A549 (cell line): ENCODE results near the gene CD55. TPM values are rescaled to one million over a fixed set of nuclear protein-coding genes. Genes with fewer than 3 reads are reported as not detected.
A peak's percentile ranks its signal among the peaks of the same experiment; 100 is the strongest.

ENCODE experiments used
- ATAC-seq, 2 experiments: fragments of 200-7000 bp in 1 of 2; fragments of >200 bp in 1 of 2; cut with Nextera tagmentation in 1 of 2; cut with Tn5 transposase in 1 of 2; 3 replicates each; pipeline versions ENCODE4 v1.8.0 to v1.9.1; 2018 to 2020; ENCODE audit warnings: mild to moderate bottlenecking in 1 of 2, moderate library complexity in 1 of 2
- CTCF ChIA-PET: fragments of 300-600 bp; sonication (Branson Sonifier 250); formaldehyde crosslinking; extraction: SDS; loops from one replicate; lab custom pipeline; 2021; ENCODE audit warnings: antibody characterized with exemption, inconsistent platforms; lab: Yijun Ruan, JAX
- POLR2A ChIA-PET: fragments of 350-600 bp; formaldehyde crosslinking; extraction: SDS; loops from one replicate; lab custom pipeline; 2021; ENCODE audit warnings: antibody characterized with exemption, inconsistent platforms; lab: Yijun Ruan, JAX
- DNase-seq, 2 experiments: peaks; one replicate each; pipeline versions ENCODE4 v3.0.0 to v3.0.0-alpha.2; 2011 to 2016; ENCODE audit warnings: low read depth in 1 of 2, low spot score in 1 of 2
- FAIRE-seq: peaks from 2 replicates; lab custom pipeline; 2011; peaks lifted over from hg19 to GRCh38; lab: Jason Lieb, UNC
- H3K27ac ChIP-seq, 2 experiments: fragments of >200 bp; sonication (Bioruptor Twin); formaldehyde crosslinking; 3 replicates each; pipeline ENCODE4 v1.5.1; 2016 to 2017
- H3K4me1 ChIP-seq: fragments of >200 bp; sonication (Bioruptor Twin); formaldehyde crosslinking; 3 replicates; pipeline ENCODE4 v1.6.1; 2016
- H3K4me2 ChIP-seq: fragments of >200 bp; sonication (Bioruptor Twin); formaldehyde crosslinking; 3 replicates; pipeline ENCODE4 v1.6.1; 2016
- H3K4me3 ChIP-seq: fragments of >200 bp; sonication (Bioruptor Twin); formaldehyde crosslinking; 3 replicates; pipeline ENCODE4 v1.5.1; 2016
- H3K9me3 ChIP-seq: fragments of >200 bp; sonication (Bioruptor Twin); formaldehyde crosslinking; 3 replicates; pipeline ENCODE4 v1.6.1; 2016
- ATOH8 ChIP-seq: fragments of 250-450 bp; sonication (Bioruptor Pico); IDR thresholded peaks from 2 replicates; pipeline ENCODE4 v1.5.0; 2020; ENCODE audit warnings: low read depth, mild to moderate bottlenecking, moderate library complexity
- CBX8 ChIP-seq: fragments of 200-600 bp; sonication (generic); IDR thresholded peaks from 2 replicates; pipeline ENCODE4 v1.6.1; 2016
- CHD2 ChIP-seq: fragments of 150-350 bp; IDR thresholded peaks from 2 replicates; pipeline ENCODE4 v1.6.1; 2014; ENCODE audit warnings: low read length; ENCODE audit not compliant: partially characterized antibody
- CHD4 ChIP-seq: fragments of 200-600 bp; sonication (generic); IDR thresholded peaks from 2 replicates; pipeline ENCODE4 v1.6.1; 2016; ENCODE audit warnings: antibody characterized with exemption, mild to moderate bottlenecking, borderline replicate concordance
- EP300 ChIP-seq, 2 experiments: fragments of >200 bp; sonication (Bioruptor Twin); formaldehyde crosslinking; IDR thresholded peaks; 2 replicates in 1 of 2; 3 replicates in 1 of 2; pipeline ENCODE4 v1.6.1; 2016 to 2017
- ESRRA ChIP-seq: fragments of 150-350 bp; IDR thresholded peaks from 2 replicates; pipeline ENCODE4 v1.6.1; 2014; ENCODE audit warnings: mild to moderate bottlenecking, low read length, borderline replicate concordance
- FOSL2 ChIP-seq, 2 experiments: fragments of 450-650 bp in 1 of 2; fragments of >200 bp in 1 of 2; sonication (Bioruptor Twin) in 1 of 2; formaldehyde crosslinking; IDR thresholded peaks; 2 replicates each; pipeline versions ENCODE4 v1.5.0 to v1.6.1; 2016 to 2020; ENCODE audit warnings: mild to moderate bottlenecking in 1 of 2, moderate library complexity in 1 of 2
- GATA3 ChIP-seq: IDR thresholded peaks from 2 replicates; pipeline ENCODE4 v1.6.1; 2012; ENCODE audit warnings: borderline replicate concordance
- HDAC2 ChIP-seq: fragments of 200-600 bp; sonication (generic); IDR thresholded peaks from 2 replicates; pipeline ENCODE4 v1.6.1; 2016
- HEYL ChIP-seq: fragments of 250-450 bp; sonication (Bioruptor Pico); IDR thresholded peaks from 2 replicates; pipeline ENCODE4 v1.8.0; 2021; ENCODE audit warnings: mild to moderate bottlenecking, moderate library complexity
- HOXA7 ChIP-seq: fragments of 250-450 bp; sonication (Bioruptor Pico); IDR thresholded peaks from 2 replicates; pipeline ENCODE4 v1.5.0; 2020; ENCODE audit warnings: mild to moderate bottlenecking, moderate library complexity
- HOXB13 ChIP-seq: fragments of 250-450 bp; sonication (Bioruptor Pico); IDR thresholded peaks from 2 replicates; pipeline ENCODE4 v1.5.0; 2020; ENCODE audit warnings: low read depth, mild to moderate bottlenecking, moderate library complexity
- JUNB ChIP-seq: fragments of >200 bp; sonication (Bioruptor Twin); formaldehyde crosslinking; IDR thresholded peaks from 2 replicates; pipeline ENCODE4 v1.6.1; 2016
- KDM1A ChIP-seq: fragments of 200-600 bp; sonication (generic); IDR thresholded peaks from 2 replicates; pipeline ENCODE4 v1.6.1; 2016; ENCODE audit warnings: low read depth, mild to moderate bottlenecking
- MAFK ChIP-seq: fragments of 450-650 bp; IDR thresholded peaks from 2 replicates; pipeline ENCODE4 v1.6.1; 2014; ENCODE audit not compliant: partially characterized antibody
- MAX ChIP-seq: IDR thresholded peaks from 2 replicates; pipeline ENCODE4 v1.6.1; 2012
- MAZ ChIP-seq: fragments of 150-350 bp; IDR thresholded peaks from 2 replicates; pipeline ENCODE4 v1.6.1; 2014; ENCODE audit warnings: antibody characterized with exemption, low read depth, low read length, borderline replicate concordance
- MYC ChIP-seq: IDR thresholded peaks from 2 replicates; pipeline ENCODE4 v1.6.1; 2012; ENCODE audit warnings: mild to moderate bottlenecking, inconsistent platforms, low read length, improper control_type of control experiment, borderline replicate concordance
- NFE2L2 ChIP-seq: fragments of 150-350 bp; conservative IDR thresholded peaks from 2 replicates; pipeline ENCODE4 v1.6.1; 2014; ENCODE audit warnings: low read length
- PBX3 ChIP-seq: IDR thresholded peaks from 2 replicates; pipeline ENCODE4 v1.6.1; 2012
- POLR2A ChIP-seq: IDR thresholded peaks from 2 replicates; pipeline ENCODE4 v1.6.1; 2012; ENCODE audit warnings: mild to moderate bottlenecking, low read length
- RARB ChIP-seq: fragments of 250-450 bp; sonication (Bioruptor Pico); IDR thresholded peaks from 2 replicates; pipeline ENCODE4 v1.8.0; 2021; ENCODE audit warnings: mild to moderate bottlenecking, moderate library complexity
- RCOR1 ChIP-seq: fragments of 150-350 bp; IDR thresholded peaks from 2 replicates; pipeline ENCODE4 v1.6.1; 2014; ENCODE audit warnings: antibody characterized with exemption, low read length, low read depth
- REST ChIP-seq: fragments of 200-600 bp; sonication (generic); IDR thresholded peaks from 2 replicates; pipeline ENCODE4 v1.6.1; 2016; ENCODE audit warnings: antibody characterized with exemption, mild to moderate bottlenecking, moderate library complexity
- RFX5 ChIP-seq: fragments of 450-650 bp; IDR thresholded peaks from 2 replicates; pipeline ENCODE4 v1.7.1; 2014; ENCODE audit warnings: antibody characterized with exemption, mild to moderate bottlenecking, moderate library complexity
- RNF2 ChIP-seq: fragments of 200-600 bp; sonication (generic); IDR thresholded peaks from 2 replicates; pipeline ENCODE4 v1.6.1; 2016; ENCODE audit warnings: low read depth, mild to moderate bottlenecking, antibody characterized with exemption, moderate library complexity, borderline replicate concordance
- SREBF2 ChIP-seq: fragments of 450-650 bp; IDR thresholded peaks from 2 replicates; pipeline ENCODE4 v1.6.1; 2014; ENCODE audit warnings: mild to moderate bottlenecking, moderate library complexity
- TP53 ChIP-seq: fragments of 250-450 bp; sonication (Bioruptor Pico); IDR thresholded peaks from 2 replicates; pipeline ENCODE4 v1.5.0; 2021; ENCODE audit warnings: mild to moderate bottlenecking, moderate library complexity
- ZNF302 ChIP-seq: fragments of 250-450 bp; sonication (Bioruptor Pico); IDR thresholded peaks from 2 replicates; pipeline ENCODE4 v1.9.0; 2021; ENCODE audit warnings: inconsistent platforms, mild to moderate bottlenecking, moderate library complexity
- WGBS: methylation state at CpG from one replicate; pipeline ENCODE4 v1.1.6; 2017; ENCODE audit errors: missing lambda C conversion rate; 5-methylcytosine and 5-hydroxymethylcytosine counted together
- polyA plus RNA-seq, 4 experiments: library from polyadenylated mRNA; depleted of rRNA in 3 of 4; stranded (reverse); fragments of >200 nt; fragmentation: RNase III in 1 of 4; extraction: RNeasy Plus Mini Kit Qiagen cat#74134 plus additional on column Dnase treatment in 1 of 4; gene quantifications; 2 replicates in 3 of 4; 3 replicates in 1 of 4; pipeline ENCODE4 v1.2.3, GENCODE V29; 2011 to 2017

CD55 gene
- polyA plus RNA-seq, 2 of the 4 experiments (the other 2 are of a cell fraction): 37.0 to 173 TPM

- FAIRE-seq: peak; percentile 84
- peak overlapping the region; percentile 29 for H3K4me3 ChIP-seq
- POLR2A ChIA-PET: interaction anchor here (1.6 kb wide), 1 partner anchor 12 kb away, joined by 11 read pairs; the partner anchor contains the start of gene CD55
- WGBS: 5% methylated on average over 4 of the region's 4 CpGs
- peak; percentile 74 to 78 for DNase-seq
- H3K4me1 ChIP-seq: peaks cover 41% of the 10 kb centered on the region
- no peaks in the 10 kb centered on the region for H3K9me3 ChIP-seq
- CTCF ChIA-PET: interaction anchor here (1.5 kb wide), 1 partner anchor 11 kb away, joined by 5 read pairs; the partner anchor contains the start of gene CD55
- ATAC-seq: peak; percentile 98 to 99
- TF ChIP-seq FOSL2 (IDR thresholded peaks at IDR 0.05) (peak; percentile 40), FOSL2 (CRISPR knock-in tag; IDR thresholded peaks at IDR 0.05) (peak; percentile 75), REST (no peak), RCOR1 (no peak), RFX5 (no peak), RARB (CRISPR knock-in tag) (no peak), CBX8 (no peak), SREBF2 (no peak), POLR2A (no peak), JUNB (peak; percentile 29; the same call in 1 of the 2 replicates), MAZ (no peak), CHD4 (no peak), KDM1A (no peak), HOXB13 (CRISPR knock-in tag) (no peak), GATA3 (no peak), MYC (no peak), EP300 (IDR thresholded peaks at IDR 0.05) (no peak), ESRRA (no peak), RNF2 (no peak), ATOH8 (no peak), PBX3 (peak; percentile 32; the same call in 1 of the 2 replicates), MAFK (no peak), NFE2L2 (no peak), HOXA7 (CRISPR knock-in tag) (no peak), CHD2 (no peak), ZNF302 (CRISPR knock-in tag) (no peak), TP53 (CRISPR knock-in tag) (no peak), HDAC2 (no peak), MAX (peak; percentile 59), HEYL (CRISPR knock-in tag) (no peak)
- H3K27ac ChIP-seq: peak overlapping the region; percentile 75 to 77
- H3K4me2 ChIP-seq: peak overlapping the region; percentile 90
Observed at GRCh38 chr1:207309745-207310273, 11.7 kb upstream of the CD55 start.
